Measurements from ENCODE around the gene FAM83C.
A peak's percentile ranks its signal among the peaks of the same experiment; 100 is the strongest.

DNA sequence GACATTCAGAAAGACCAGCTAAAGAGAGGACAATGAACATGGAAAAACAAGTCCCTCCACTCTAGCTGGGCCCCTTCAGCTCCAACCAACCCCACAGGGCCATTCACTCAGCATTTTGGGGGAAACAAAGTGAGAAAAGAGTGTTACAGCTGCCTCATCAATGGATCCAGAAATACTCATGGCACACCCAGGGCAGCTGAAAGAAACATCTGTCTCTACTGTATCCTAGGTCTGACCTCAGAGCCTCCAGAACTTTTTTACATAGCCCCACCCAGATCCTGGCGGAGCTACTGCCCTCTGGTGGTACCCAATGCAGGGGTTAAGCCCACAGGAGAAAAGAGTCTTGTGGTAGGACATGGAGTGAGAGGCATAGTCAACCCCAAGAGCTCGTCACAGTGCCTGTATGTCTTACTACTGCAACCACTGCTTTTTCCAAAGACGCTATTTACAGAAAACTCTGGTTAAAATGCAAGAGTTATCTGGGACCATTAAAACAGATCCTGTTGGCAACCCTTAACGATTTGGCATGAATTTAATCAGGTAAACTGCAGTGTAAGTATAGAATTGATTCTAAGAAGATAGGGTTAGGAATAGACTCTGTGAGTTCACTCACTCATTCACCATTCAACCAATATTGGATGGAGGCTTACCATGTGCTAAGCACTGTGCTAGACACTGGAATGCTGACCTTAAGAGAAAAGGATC lies 37.4 kb upstream of the FAM83C start:
- TF ChIP-seq, protein P1, sequence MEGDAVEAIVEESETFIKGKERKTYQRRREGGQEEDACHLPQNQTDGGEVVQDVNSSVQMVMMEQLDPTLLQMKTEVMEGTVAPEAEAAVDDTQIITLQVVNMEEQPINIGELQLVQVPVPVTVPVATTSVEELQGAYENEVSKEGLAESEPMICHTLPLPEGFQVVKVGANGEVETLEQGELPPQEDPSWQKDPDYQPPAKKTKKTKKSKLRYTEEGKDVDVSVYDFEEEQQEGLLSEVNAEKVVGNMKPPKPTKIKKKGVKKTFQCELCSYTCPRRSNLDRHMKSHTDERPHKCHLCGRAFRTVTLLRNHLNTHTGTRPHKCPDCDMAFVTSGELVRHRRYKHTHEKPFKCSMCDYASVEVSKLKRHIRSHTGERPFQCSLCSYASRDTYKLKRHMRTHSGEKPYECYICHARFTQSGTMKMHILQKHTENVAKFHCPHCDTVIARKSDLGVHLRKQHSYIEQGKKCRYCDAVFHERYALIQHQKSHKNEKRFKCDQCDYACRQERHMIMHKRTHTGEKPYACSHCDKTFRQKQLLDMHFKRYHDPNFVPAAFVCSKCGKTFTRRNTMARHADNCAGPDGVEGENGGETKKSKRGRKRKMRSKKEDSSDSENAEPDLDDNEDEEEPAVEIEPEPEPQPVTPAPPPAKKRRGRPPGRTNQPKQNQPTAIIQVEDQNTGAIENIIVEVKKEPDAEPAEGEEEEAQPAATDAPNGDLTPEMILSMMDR (IDR thresholded peaks at IDR 0.05) = peak in 3 of 7 experiments; percentile 13 to 44 (median 27)
- TF ChIP-seq POLR2AphosphoS5 (IDR thresholded peaks at IDR 0.05) = no peak
- TF ChIP-seq POLR2A (IDR thresholded peaks at IDR 0.05) = no peak
- TF ChIP-seq EP300 (IDR thresholded peaks at IDR 0.05) = no peak
